ENCODE data around the gene GRHL1.

DNA sequence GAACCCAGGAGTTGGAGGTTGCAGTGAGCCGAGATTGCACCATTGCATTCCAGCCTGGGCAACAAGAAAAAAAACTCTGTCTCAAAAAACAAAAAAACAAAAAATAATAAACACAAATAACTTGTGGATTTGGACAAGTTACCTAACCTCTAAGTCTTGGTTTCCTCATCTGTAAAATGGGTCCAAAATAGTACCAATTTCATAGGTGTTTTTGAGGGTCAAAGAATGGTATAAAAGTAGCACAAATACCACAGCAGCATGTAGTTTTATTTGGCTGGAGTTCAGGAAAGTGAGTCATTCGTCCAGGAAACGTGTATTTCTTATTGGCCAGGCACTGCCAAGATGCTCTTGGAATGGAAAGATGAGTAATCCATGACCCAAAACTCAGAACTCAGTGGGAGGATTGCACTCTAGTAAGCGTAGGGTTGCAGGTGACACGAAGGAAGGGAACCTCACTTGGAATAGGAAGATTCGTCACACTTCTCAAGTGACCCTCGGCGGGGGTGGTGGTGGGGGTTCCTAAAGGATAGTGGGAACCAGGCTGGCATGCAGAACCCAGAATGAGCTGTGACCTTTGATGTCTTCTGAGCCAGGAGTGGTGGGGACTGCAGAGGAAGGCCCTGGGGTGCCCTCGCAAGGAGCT is 24.4 kb downstream of the GRHL1 start:
- TF ChIP-seq EZH2 (IDR thresholded peaks at IDR 0.05; ENCODE audit: borderline replicate concordance, low read length): no peak
- TF ChIP-seq, protein P1, sequence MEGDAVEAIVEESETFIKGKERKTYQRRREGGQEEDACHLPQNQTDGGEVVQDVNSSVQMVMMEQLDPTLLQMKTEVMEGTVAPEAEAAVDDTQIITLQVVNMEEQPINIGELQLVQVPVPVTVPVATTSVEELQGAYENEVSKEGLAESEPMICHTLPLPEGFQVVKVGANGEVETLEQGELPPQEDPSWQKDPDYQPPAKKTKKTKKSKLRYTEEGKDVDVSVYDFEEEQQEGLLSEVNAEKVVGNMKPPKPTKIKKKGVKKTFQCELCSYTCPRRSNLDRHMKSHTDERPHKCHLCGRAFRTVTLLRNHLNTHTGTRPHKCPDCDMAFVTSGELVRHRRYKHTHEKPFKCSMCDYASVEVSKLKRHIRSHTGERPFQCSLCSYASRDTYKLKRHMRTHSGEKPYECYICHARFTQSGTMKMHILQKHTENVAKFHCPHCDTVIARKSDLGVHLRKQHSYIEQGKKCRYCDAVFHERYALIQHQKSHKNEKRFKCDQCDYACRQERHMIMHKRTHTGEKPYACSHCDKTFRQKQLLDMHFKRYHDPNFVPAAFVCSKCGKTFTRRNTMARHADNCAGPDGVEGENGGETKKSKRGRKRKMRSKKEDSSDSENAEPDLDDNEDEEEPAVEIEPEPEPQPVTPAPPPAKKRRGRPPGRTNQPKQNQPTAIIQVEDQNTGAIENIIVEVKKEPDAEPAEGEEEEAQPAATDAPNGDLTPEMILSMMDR (conservative IDR thresholded peaks at IDR 0.05 in 1 of 2, IDR thresholded peaks at IDR 0.05 in 1 of 2; ENCODE audit: extremely low read depth in 1 of 2, insufficient read depth in 1 of 2, low read depth in 1 of 2, low read length in 2 of 2): no peak

All from mammary epithelial cell (primary cell).